Activated T-helper 17 cell treated with anti-CD3 and anti-CD28 coated beads, Interleukin-2, amount 50 U/mL, for 72 hours (primary cell): ENCODE data around the gene MAST4. TPM values are rescaled to one million over a fixed set of nuclear protein-coding genes. Genes with fewer than 3 reads are reported as not detected.

Source experiments
- ATAC-seq: fragments of 150-1000 bp; cut with Tn5 transposase; replicated peaks from 2 replicates; pipeline ENCODE4 v1.10.0; 2021; ENCODE audit warnings: mild to moderate bottlenecking, moderate library complexity
- H3K27ac Mint-ChIP-seq: one replicate; pipeline ENCODE4 v1.8.0; 2022; ENCODE audit warnings: mixed read lengths
- H3K27me3 Mint-ChIP-seq: one replicate; pipeline ENCODE4 v1.8.0; 2022; ENCODE audit warnings: mixed read lengths
- H3K36me3 Mint-ChIP-seq: one replicate; pipeline ENCODE4 v1.8.0; 2022; ENCODE audit warnings: low read depth, mild to moderate bottlenecking, mixed read lengths
- H3K4me1 Mint-ChIP-seq: one replicate; pipeline ENCODE4 v1.8.0; 2022; ENCODE audit warnings: mixed read lengths
- H3K4me3 Mint-ChIP-seq: one replicate; pipeline ENCODE4 v1.8.0; 2022; ENCODE audit warnings: mild to moderate bottlenecking, mixed read lengths
- H3K9me3 Mint-ChIP-seq: one replicate; pipeline ENCODE4 v1.8.0; 2022; ENCODE audit warnings: mixed read lengths
- total RNA-seq, 2 donors: library from RNA; stranded (reverse); gene quantifications; one replicate each; pipeline ENCODE4 v1.2.3, GENCODE V29; 2022

The MAST4 gene
- total RNA-seq, 2 donors from 2014 or later, result 42.1 to 103 TPM

GRCh38 chr5:66617226-66617861, 21.2 kb downstream of the MAST4 start:
- Mint-ChIP-seq H3K4me1 (peaks cover 8% of the 10 kb centered on the region), H3K27ac (no peak overlapping the region), H3K36me3 (no peaks in the 10 kb centered on the region), H3K4me3 (no peak overlapping the region), H3K9me3 (no peaks in the 10 kb centered on the region), H3K27me3 (peaks cover 13% of the 10 kb centered on the region)
- peak; percentile 44 for ATAC-seq

- no peak for ATAC-seq
- Mint-ChIP-seq H3K4me3 (no peak overlapping the region), H3K27me3 (peaks cover 15% of the 10 kb centered on the region)
Measured at GRCh38 chr5:66617991-66618768, 22.0 kb downstream of the MAST4 start.

GRCh38 chr5:66620711-66621110, 24.5 kb downstream of the MAST4 start:
- Mint-ChIP-seq H3K4me1 (peaks cover 8% of the 10 kb centered on the region), H3K4me3 (no peak overlapping the region), H3K27ac (no peak overlapping the region), H3K36me3 (no peaks in the 10 kb centered on the region), H3K9me3 (no peaks in the 10 kb centered on the region), H3K27me3 (peaks cover 19% of the 10 kb centered on the region)
- no peak for ATAC-seq

More at GRCh38 chr5:66617991-66618768, 22.0 kb downstream of the MAST4 start:
- peaks cover 8% of the 10 kb centered on the region for H3K4me1 Mint-ChIP-seq
- H3K27ac Mint-ChIP-seq, result no peak overlapping the region
- H3K9me3 Mint-ChIP-seq, result no peaks in the 10 kb centered on the region
- no peaks in the 10 kb centered on the region for H3K36me3 Mint-ChIP-seq

- Mint-ChIP-seq H3K4me3 (no peak overlapping the region), H3K27me3 (peaks cover 19% of the 10 kb centered on the region), H3K4me1 (peaks cover 8% of the 10 kb centered on the region), H3K9me3 (no peaks in the 10 kb centered on the region), H3K27ac (no peak overlapping the region), H3K36me3 (no peaks in the 10 kb centered on the region)
- ATAC-seq, result no peak
Measured at GRCh38 chr5:66621146-66621545, 25.0 kb downstream of the MAST4 start.

- H3K4me1 Mint-ChIP-seq, result peaks cover 8% of the 10 kb centered on the region
- H3K36me3 Mint-ChIP-seq, result no peaks in the 10 kb centered on the region
- H3K9me3 Mint-ChIP-seq, result no peaks in the 10 kb centered on the region
- no peak for ATAC-seq
- no peak overlapping the region for H3K4me3 Mint-ChIP-seq
- peaks cover 19% of the 10 kb centered on the region for H3K27me3 Mint-ChIP-seq
- H3K27ac Mint-ChIP-seq, result no peak overlapping the region
Measured at GRCh38 chr5:66621736-66622135, 25.5 kb downstream of the MAST4 start.

- Mint-ChIP-seq H3K27ac (no peak overlapping the region), H3K4me3 (no peak overlapping the region), H3K4me1 (no peaks in the 10 kb centered on the region), H3K9me3 (no peaks in the 10 kb centered on the region), H3K27me3 (peaks cover 6% of the 10 kb centered on the region), H3K36me3 (no peaks in the 10 kb centered on the region)
- no peak for ATAC-seq
Measured at GRCh38 chr5:66628561-66628960, 32.4 kb downstream of the MAST4 start.

- H3K27ac Mint-ChIP-seq, result no peak overlapping the region
- ATAC-seq, result no peak
- H3K9me3 Mint-ChIP-seq, result no peaks in the 10 kb centered on the region
- no peaks in the 10 kb centered on the region for H3K4me1 Mint-ChIP-seq
- no peaks in the 10 kb centered on the region for H3K36me3 Mint-ChIP-seq
- no peak overlapping the region for H3K4me3 Mint-ChIP-seq
- H3K27me3 Mint-ChIP-seq, result peaks cover 4% of the 10 kb centered on the region
Measured at GRCh38 chr5:66629446-66629845, 33.3 kb downstream of the MAST4 start.

- Mint-ChIP-seq H3K27me3 (peaks cover 1% of the 10 kb centered on the region), H3K36me3 (no peaks in the 10 kb centered on the region), H3K27ac (no peak overlapping the region), H3K9me3 (no peaks in the 10 kb centered on the region), H3K4me1 (no peaks in the 10 kb centered on the region), H3K4me3 (no peak overlapping the region)
- ATAC-seq, result no peak
Measured at GRCh38 chr5:66633754-66634153, 37.6 kb downstream of the MAST4 start.

GRCh38 chr5:66634601-66635000, 38.4 kb downstream of the MAST4 start:
- no peaks in the 10 kb centered on the region for H3K9me3 Mint-ChIP-seq
- H3K4me1 Mint-ChIP-seq, result no peaks in the 10 kb centered on the region
- H3K36me3 Mint-ChIP-seq, result no peaks in the 10 kb centered on the region
- ATAC-seq, result no peak
- H3K4me3 Mint-ChIP-seq, result no peak overlapping the region
- peaks cover 5% of the 10 kb centered on the region for H3K27me3 Mint-ChIP-seq
- no peak overlapping the region for H3K27ac Mint-ChIP-seq

- Mint-ChIP-seq H3K27me3 (peaks cover 5% of the 10 kb centered on the region), H3K27ac (no peak overlapping the region), H3K36me3 (no peaks in the 10 kb centered on the region), H3K9me3 (no peaks in the 10 kb centered on the region), H3K4me3 (no peak overlapping the region), H3K4me1 (no peaks in the 10 kb centered on the region)
- ATAC-seq, result no peak
Measured at GRCh38 chr5:66637994-66638393, 41.8 kb downstream of the MAST4 start.

GRCh38 chr5:66639037-66639436, 42.8 kb downstream of the MAST4 start:
- Mint-ChIP-seq H3K27me3 (peaks cover 8% of the 10 kb centered on the region), H3K4me1 (no peaks in the 10 kb centered on the region), H3K27ac (no peak overlapping the region), H3K4me3 (no peak overlapping the region), H3K9me3 (no peaks in the 10 kb centered on the region), H3K36me3 (no peaks in the 10 kb centered on the region)
- ATAC-seq, result no peak

GRCh38 chr5:66642538-66642937, 46.3 kb downstream of the MAST4 start:
- H3K9me3 Mint-ChIP-seq, result no peaks in the 10 kb centered on the region
- peaks cover 8% of the 10 kb centered on the region for H3K27me3 Mint-ChIP-seq
- H3K4me3 Mint-ChIP-seq, result no peak overlapping the region
- H3K36me3 Mint-ChIP-seq, result no peaks in the 10 kb centered on the region
- no peak overlapping the region for H3K27ac Mint-ChIP-seq
- no peak for ATAC-seq
- H3K4me1 Mint-ChIP-seq, result no peaks in the 10 kb centered on the region

- Mint-ChIP-seq H3K27me3 (peaks cover 12% of the 10 kb centered on the region), H3K27ac (no peak overlapping the region), H3K36me3 (no peaks in the 10 kb centered on the region), H3K9me3 (no peaks in the 10 kb centered on the region), H3K4me1 (no peaks in the 10 kb centered on the region), H3K4me3 (no peak overlapping the region)
- ATAC-seq, result no peak
Measured at GRCh38 chr5:66643387-66643786, 47.2 kb downstream of the MAST4 start.

- Mint-ChIP-seq H3K36me3 (no peaks in the 10 kb centered on the region), H3K9me3 (no peaks in the 10 kb centered on the region), H3K4me1 (no peaks in the 10 kb centered on the region), H3K27me3 (peaks cover 7% of the 10 kb centered on the region), H3K4me3 (no peak overlapping the region), H3K27ac (no peak overlapping the region)
- no peak for ATAC-seq
Measured at GRCh38 chr5:66644111-66644510, 47.9 kb downstream of the MAST4 start.

- H3K4me3 Mint-ChIP-seq, result no peak overlapping the region
- no peak for ATAC-seq
- H3K27ac Mint-ChIP-seq, result no peak overlapping the region
- no peaks in the 10 kb centered on the region for H3K36me3 Mint-ChIP-seq
- peaks cover 7% of the 10 kb centered on the region for H3K27me3 Mint-ChIP-seq
- no peaks in the 10 kb centered on the region for H3K4me1 Mint-ChIP-seq
- no peaks in the 10 kb centered on the region for H3K9me3 Mint-ChIP-seq
Measured at GRCh38 chr5:66645039-66645438, 48.8 kb downstream of the MAST4 start.
